GM19043 (cell line): ENCODE data around the gene MAGT1.
A peak's percentile ranks its signal among the peaks of the same experiment; 100 is the strongest.
"Not testable (repeated sequence)": the region's sequence is repeated elsewhere in the genome, so short reads cannot be mapped to it uniquely, and the experiment has no call there.

Source experiments
- ATAC-seq: cut with Tn5 transposase; IDR thresholded peaks from one replicate; pipeline ENCODE4 v1.9.1; 2021; ENCODE audit warnings: low read depth; ENCODE audit not compliant: unreplicated experiment

MAGT1 gene

DNA sequence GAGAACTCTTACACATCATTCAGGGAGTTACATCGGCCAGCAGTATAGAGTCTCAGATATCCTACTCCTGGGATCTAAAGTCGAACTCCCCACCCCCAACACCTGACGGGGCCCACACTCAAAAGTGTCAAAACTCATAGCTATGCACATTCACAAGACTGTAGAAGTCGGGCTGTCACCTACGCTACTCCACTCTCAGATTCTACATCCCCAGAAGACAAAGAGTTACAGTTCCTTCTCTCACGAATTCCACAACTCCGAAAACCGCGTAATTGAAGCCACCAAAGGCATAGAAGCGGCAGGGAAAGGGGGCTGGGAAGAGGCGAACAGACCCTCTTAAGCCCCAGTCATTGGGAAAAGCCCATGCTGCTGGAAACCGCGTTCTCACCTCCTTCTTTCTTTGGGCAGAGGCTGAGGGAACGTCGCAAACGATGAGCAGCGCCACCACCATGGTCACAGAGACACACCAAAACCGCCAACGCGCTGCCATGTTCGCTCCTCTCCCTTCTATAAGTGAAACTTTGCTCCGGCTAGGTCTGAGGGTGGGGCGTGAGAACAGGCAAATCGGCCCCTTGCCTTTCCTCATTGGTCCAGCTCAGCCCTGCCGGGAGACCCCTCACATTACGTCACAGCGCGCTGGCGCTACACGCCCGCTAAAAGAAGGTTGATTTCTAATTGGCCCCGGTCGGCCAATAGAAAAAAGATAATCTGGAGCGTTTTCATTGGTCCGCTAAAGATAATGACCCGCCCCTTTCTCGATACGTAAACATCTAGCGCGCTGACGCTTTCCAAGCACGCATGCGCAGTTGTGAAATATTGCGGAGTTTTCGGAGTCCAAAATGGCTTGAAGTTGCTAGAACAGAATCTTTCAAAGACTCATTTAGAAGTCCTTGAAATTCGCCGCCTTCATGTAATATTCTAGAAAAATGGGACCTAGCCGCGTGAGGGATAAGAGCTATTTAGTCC, at the start of gene MAGT1:
TSS of gene MAGT1 (minus strand) at position 515 of the 966 bp plus-strand sequence. CDS start at position 490, 25 bp downstream.
- peak; percentile 86 for ATAC-seq

DNA sequence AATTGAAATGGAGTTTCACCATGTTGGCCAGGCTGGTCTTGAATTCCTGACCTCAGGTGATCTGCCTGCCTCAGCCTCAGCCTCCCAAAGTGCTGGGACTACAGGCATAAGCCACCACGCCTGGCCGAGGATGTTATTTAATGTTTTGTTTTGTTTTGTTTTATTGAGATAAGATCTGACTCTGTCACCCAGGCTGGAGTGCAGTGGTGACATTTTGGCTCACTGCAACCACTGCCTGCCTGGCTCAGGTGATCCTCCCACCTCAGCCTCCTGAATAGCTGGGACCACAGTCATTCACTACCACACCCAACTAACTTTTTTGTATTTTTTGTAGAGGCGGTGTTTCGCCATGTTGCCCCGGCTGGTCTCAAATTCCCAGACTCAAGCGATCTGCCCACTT, 49.8 kb upstream of the MAGT1 start:
- ATAC-seq, result not testable (repeated sequence)

DNA sequence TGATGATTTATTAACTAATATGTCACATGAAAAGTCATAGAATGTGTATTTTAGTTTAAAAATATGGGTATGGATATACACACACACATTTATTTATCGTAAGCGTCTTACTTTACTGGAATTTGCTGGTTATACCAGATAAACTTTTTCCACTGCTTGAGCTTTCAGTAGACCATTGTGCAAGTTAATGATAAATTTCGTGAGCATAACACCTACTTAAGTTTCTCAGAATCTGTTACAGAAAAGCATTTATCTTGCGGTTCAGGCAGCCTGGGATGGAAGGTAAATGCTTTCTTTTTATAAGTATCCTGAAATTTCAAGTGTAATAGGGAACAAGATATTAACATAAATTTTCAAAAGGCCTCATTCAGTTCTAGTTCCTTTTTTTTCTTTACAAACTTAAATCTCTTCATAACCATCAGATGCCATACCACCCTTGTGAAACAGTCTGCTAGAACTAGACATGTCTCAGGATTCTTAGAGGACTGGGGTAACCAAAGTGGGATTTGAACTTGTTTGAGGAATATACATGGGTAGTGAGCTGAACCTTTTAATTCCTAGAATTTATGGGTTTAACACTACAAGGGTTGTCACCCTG, 42.9 kb upstream of the MAGT1 start:
- no peak for ATAC-seq

- ATAC-seq, result no peak
These were observed 42.1 kb upstream of the MAGT1 start for GRCh38 chrX:77937291-77937690.

DNA sequence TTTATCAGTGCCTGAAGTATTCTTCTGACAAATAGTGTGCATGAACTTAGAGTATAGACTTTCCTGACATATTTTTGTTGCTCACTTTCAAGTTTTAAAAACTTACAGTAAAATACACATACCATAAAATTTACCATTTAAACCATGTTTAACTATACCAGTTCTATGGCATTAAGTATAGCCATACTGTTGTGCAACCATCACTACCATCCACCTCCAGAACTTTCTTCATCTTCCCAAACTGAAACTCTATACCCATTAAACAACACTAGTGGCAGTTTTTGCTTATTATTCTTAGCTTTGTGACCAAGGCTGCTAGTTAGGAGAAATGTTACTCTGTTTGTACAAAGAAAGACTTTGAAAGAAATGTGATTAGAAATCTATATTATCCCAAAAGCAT, 41.1 kb upstream of the MAGT1 start:
- no peak for ATAC-seq

DNA sequence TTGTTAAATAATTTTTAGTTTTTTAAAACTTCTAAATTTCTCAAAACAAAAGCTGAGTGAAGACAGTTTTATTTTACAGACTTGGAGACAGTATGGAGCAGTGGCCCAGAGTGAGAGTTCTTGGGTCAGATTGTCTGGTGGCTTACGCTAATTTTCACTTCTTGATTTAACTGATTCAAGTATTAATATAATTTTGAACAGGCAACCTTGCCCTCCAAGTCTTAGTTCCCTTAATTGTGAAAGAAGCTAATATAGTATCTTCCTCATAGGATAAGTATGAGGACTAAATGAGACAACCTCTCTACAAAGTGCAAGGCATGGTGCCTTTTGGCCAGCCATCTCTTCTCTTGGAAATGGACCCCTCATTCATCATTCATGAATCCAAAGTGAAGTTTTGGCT, 40.7 kb upstream of the MAGT1 start:
- no peak for ATAC-seq

DNA sequence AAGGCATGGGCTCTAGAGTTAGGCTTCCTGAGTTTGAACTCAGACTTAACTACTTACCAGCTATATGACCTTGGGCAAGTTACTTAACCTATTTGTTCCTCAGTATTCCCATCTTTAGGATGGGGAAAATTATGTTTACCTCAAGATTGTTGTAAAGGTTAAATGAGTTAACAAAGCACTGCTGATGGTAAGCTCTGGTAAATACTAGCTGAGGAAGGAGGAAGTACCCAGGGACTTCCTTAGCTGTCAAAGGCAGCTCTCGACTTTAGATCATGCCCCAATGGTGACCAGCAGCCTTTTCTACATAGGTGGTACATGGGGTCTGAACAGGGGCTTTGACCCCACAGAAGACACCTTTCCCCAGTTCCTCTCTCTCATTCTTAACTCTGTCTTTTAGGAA, 35.3 kb upstream of the MAGT1 start:
- ATAC-seq, result no peak

DNA sequence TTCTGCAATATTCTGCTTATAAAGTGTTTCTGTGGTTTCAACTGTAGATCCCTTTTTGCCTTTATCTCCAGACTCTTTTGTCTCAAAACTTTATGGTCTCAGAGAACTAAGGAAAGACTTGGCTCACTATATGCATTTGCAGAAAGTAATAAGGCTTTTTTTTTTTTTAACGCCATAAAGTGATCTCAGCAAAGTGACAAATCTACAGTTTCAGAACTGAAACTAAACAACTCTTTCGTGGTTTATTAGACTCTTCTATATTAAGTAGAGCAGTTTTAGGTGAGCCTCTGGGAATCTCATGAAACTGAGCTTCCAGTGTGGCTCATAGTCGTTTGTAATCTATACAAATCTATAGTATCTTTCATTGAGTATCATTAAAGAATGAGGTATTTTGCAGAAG, 30.5 kb upstream of the MAGT1 start:
- no peak for ATAC-seq

- no peak for ATAC-seq
These were observed 29.2 kb upstream of the MAGT1 start for GRCh38 chrX:77924320-77924859.

DNA sequence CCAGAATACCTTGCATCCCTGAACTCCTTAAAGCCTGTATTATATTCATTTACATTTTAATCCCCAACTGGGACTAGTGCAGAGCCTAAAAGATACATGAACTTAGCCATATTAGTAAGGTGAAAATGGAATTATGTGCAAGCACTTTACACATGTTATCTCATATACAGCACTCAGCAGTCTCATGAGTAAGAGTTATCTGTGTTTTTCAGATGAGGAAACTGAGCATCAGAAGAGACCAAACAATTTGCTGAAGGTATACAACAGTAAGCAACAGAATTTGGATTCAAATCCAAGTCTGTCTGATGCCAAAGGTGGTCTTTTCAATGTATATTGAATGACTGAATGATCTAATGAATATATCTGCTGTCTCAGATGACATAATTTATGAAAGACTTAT, 27.6 kb upstream of the MAGT1 start:
- ATAC-seq, result no peak

DNA sequence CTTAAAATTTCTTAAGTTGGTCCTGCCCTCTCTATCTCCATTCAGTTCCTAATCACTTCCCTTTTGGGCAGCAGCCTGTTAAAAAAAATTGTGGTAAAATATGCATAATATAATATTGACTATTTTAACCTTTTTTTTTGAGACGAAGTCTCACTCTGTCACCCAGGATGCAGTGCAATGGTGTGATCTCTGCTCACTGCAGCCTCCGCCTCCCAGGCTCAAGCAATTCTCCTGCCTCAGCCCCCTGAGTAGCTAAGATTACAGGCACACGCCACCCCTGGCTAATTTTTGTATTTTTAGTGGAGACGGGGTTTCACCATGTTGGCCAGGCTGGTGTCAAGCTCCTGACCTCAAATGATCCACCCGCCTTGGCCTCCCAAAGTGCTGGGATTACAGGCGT, 24.1 kb upstream of the MAGT1 start:
- ATAC-seq, result not testable (repeated sequence)

GRCh38 chrX:77918568-77918967, 23.3 kb upstream of the MAGT1 start:
- ATAC-seq, result no peak

DNA sequence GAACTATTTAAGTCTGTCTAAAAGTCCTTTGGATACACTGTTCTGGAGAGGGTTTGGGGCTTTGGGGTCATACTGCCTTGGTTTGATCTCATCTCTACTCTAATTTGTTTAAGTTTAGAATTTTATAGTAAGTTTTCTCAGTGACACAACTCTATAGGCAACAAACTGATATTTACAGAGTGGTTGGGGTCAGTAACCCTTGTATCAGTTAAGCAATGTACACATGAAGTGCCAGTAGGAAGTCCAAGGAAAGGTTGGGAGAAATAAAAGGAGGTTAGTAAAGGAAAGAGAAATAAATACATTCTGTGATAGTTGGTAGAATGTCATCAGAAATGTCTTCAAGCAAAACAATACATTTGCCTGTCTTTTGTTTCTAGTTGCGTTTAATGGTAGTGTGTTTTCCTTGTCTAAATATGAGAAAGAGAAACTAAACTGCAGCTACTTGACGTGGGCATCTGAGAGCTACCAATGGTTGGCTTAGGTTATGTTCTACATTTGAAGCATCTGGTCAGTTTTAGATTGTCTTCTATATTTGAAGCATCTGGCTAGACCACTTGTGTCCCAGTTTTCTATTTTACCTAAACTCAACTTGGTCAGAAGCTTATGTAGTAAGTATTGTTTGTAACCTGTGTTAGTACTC, 22.2 kb upstream of the MAGT1 start:
- ATAC-seq, result no peak

GRCh38 chrX:77910108-77910840, 15.0 kb upstream of the MAGT1 start, which contains the start of gene ATP7A:
Gene ATP7A (plus strand): TSS chrX:77910693. CDS start chrX:77971642, 60,949 bp downstream.
- peak; percentile 90 for ATAC-seq

DNA sequence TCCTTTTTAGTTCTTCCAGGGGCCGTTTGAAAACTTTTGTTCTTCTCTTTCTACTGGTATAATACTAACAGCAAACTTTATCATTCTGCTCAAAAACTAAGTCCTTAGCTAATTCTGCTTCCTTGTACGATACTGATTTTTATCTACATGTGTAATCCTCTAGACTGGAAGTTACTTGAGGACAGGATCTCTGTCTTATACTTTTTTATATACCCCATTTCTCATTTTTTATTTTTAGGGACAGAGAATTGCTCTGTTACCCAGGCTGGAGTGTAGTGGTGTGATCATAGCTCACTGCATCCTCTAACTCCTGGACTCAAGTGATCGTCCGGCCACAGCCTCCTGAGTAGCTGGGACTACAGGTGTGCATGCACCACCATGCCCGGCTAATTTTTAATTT, 6.3 kb upstream of the MAGT1 start:
- no peak for ATAC-seq

DNA sequence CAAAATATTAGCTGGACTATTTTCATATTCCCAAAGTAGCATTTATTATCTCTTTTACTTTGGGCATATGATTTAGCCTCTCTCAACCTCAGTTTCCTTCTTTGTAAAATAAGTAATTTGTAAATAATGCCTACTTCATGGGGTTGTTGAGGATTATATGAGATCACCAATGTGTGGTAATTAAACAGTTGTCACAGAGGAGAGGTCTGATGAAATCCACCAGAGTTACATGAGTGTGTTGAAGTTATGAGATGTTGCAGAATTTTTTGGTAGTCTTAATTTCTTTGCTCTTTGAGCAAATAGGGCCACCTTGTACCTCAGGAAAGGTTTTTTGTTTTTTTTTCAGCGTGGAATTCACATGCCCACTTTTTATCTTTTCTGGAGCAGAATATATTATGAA, 5.5 kb upstream of the MAGT1 start:
- no peak for ATAC-seq

DNA sequence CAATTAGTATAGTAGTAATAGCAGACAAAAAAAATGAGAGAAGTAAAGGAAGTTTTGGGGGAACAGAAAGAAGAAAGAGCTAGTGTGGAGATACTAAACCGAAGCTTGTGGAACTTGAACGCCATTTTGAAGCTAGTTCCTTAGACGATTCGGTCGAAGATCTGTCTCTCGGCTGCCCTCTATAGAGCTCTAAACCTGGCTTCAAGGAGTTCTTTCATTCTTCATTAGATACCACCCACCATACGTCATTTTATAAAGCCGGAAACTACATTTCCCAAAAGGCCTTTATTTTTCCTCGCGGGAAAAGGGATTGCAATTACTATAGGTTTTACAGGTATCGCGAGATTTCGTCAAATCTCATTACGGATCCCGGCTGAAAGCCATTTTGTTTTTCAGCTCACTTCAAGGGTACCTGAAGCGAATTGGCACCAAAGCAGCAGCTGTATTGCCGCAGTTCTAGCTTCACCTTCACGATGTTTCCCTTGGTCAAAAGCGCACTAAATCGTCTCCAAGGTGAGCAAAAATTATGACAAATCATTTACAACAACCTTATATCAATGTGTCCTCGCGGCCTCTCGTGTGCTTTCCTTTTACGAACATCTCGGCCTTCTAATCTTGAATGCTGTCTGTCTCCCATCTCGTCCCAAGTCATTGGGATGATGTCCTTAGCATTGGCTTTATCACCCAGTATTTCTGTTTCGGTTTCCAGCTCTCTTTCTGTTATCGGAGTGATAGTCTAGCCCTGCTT, 4.0 kb upstream of the MAGT1 start, which contains the start of gene COX7B:
TSS of gene COX7B (plus strand) at position 388 of the 748 bp plus-strand sequence. CDS start at position 474, 86 bp downstream.
- peak; percentile 73 for ATAC-seq

DNA sequence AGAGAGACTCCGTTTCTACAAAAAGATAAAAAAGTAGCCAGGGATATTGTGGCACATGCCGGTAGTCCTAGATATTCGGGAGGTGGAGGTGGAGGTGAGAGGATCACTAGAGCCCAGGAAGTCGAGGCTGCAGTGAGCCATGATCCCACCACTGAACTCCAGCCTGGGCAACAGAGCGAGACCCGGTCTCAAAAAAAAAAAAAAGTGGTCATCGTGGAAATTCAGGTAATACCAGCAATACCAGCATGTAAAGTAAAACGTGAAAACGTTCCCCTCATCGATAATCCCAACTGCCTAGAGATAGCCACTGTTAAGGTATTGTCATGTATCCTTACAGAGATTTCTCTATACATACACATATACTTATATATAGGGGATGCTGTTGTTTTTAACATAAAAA, 1.5 kb downstream of the MAGT1 start:
- no peak for ATAC-seq

GRCh38 chrX:77892887-77893286, 2.3 kb downstream of the MAGT1 start:
- no peak for ATAC-seq

DNA sequence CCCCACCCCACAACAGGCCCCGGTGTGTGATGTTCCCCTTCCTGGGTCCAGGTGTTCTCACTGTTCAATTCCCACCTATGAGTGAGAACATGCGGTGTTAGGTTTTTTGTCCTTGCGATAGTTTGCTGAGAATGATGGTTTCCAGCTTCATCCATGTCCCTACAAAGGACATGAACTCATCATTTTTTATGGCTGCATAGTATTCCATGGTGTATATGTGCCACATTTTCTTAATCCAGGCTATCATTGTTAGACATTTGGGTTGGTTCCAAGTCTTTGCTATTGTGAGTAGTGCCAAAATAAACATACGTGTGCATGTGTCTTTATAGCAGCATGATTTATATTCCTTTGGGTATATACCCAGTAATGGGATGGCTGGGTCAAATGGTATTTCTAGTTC, 13.8 kb downstream of the MAGT1 start:
- ATAC-seq, result not testable (repeated sequence)
